Right lung (tissue), 10 donors: ENCODE results near the gene BRD8. TPM values are rescaled to one million over a fixed set of nuclear protein-coding genes. Genes with fewer than 3 reads are reported as not detected.
A peak's percentile ranks its signal among the peaks of the same experiment; 100 is the strongest.
"Not testable (repeated sequence)": the region's sequence is repeated elsewhere in the genome, so short reads cannot be mapped to it uniquely, and the experiment has no call there.

Source experiments
- DNase-seq, 2 donors: peaks; one replicate each; pipeline ENCODE4 v3.0.0-alpha.2; 2013
- long read RNA-seq, 8 donors: transcript quantifications; one replicate each; lab custom pipeline, GENCODE V29; 2026
- polyA plus RNA-seq, 5 donors: library from polyadenylated mRNA; unstranded; fragments of 120-200 nt; gene quantifications; one replicate each; pipeline versions ENCODE4 v1.2.1 to v1.2.3, GENCODE V29; 2013; ENCODE audit warnings: inconsistent platforms in 1 of 5, low replicate concordance in 1 of 5; ENCODE audit not compliant: insufficient read length in 5 of 5, insufficient read depth in 1 of 5

The BRD8 gene, protein sequence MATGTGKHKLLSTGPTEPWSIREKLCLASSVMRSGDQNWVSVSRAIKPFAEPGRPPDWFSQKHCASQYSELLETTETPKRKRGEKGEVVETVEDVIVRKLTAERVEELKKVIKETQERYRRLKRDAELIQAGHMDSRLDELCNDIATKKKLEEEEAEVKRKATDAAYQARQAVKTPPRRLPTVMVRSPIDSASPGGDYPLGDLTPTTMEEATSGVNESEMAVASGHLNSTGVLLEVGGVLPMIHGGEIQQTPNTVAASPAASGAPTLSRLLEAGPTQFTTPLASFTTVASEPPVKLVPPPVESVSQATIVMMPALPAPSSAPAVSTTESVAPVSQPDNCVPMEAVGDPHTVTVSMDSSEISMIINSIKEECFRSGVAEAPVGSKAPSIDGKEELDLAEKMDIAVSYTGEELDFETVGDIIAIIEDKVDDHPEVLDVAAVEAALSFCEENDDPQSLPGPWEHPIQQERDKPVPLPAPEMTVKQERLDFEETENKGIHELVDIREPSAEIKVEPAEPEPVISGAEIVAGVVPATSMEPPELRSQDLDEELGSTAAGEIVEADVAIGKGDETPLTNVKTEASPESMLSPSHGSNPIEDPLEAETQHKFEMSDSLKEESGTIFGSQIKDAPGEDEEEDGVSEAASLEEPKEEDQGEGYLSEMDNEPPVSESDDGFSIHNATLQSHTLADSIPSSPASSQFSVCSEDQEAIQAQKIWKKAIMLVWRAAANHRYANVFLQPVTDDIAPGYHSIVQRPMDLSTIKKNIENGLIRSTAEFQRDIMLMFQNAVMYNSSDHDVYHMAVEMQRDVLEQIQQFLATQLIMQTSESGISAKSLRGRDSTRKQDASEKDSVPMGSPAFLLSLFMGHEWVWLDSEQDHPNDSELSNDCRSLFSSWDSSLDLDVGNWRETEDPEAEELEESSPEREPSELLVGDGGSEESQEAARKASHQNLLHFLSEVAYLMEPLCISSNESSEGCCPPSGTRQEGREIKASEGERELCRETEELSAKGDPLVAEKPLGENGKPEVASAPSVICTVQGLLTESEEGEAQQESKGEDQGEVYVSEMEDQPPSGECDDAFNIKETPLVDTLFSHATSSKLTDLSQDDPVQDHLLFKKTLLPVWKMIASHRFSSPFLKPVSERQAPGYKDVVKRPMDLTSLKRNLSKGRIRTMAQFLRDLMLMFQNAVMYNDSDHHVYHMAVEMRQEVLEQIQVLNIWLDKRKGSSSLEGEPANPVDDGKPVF
- 100 to 1,000 TPM; 107 to 197 (median 186) TPM for polyA plus RNA-seq
- long read RNA-seq, donor 1, transcript BRD8-226 (6 exons, 557 nt): major isoform, 9 of 80 reads
- long read RNA-seq, donor 1, partial matches to known transcripts: 64 of 80 reads
- long read RNA-seq, donor 1, other reads (novel, unspliced or antisense): 0 of 80 reads
- long read RNA-seq, donor 2, partial matches to known transcripts: 19 of 25 reads
- long read RNA-seq, donor 2, other reads (novel, unspliced or antisense): 0 of 25 reads
- long read RNA-seq, donor 3, transcript BRD8-226 (6 exons, 557 nt): major isoform, 10 of 52 reads
- long read RNA-seq, donor 3, partial matches to known transcripts: 36 of 52 reads
- long read RNA-seq, donor 3, other reads (novel, unspliced or antisense): 0 of 52 reads
- long read RNA-seq, donor 4, transcript BRD8-226 (6 exons, 557 nt): major isoform, 8 of 12 reads
- long read RNA-seq, donor 4, partial matches to known transcripts: 0 of 12 reads
- long read RNA-seq, donor 4, other reads (novel, unspliced or antisense): 0 of 12 reads
- long read RNA-seq, donor 5, transcript BRD8-226 (6 exons, 557 nt): major isoform, 19 of 48 reads
- long read RNA-seq, donor 5, partial matches to known transcripts: 24 of 48 reads
- long read RNA-seq, donor 5, other reads (novel, unspliced or antisense): 0 of 48 reads
- long read RNA-seq, donor 6, transcript BRD8-226 (6 exons, 557 nt): major isoform, 12 of 33 reads
- long read RNA-seq, donor 6, partial matches to known transcripts: 14 of 33 reads
- long read RNA-seq, donor 6, other reads (novel, unspliced or antisense): 0 of 33 reads
- long read RNA-seq, donor 7, transcript BRD8-226 (6 exons, 557 nt): major isoform, 7 of 51 reads
- long read RNA-seq, donor 7, partial matches to known transcripts: 40 of 51 reads
- long read RNA-seq, donor 7, other reads (novel, unspliced or antisense): 0 of 51 reads
- long read RNA-seq, donor 8, partial matches to known transcripts: 5 of 12 reads
- long read RNA-seq, donor 8, other reads (novel, unspliced or antisense): 0 of 12 reads

DNA sequence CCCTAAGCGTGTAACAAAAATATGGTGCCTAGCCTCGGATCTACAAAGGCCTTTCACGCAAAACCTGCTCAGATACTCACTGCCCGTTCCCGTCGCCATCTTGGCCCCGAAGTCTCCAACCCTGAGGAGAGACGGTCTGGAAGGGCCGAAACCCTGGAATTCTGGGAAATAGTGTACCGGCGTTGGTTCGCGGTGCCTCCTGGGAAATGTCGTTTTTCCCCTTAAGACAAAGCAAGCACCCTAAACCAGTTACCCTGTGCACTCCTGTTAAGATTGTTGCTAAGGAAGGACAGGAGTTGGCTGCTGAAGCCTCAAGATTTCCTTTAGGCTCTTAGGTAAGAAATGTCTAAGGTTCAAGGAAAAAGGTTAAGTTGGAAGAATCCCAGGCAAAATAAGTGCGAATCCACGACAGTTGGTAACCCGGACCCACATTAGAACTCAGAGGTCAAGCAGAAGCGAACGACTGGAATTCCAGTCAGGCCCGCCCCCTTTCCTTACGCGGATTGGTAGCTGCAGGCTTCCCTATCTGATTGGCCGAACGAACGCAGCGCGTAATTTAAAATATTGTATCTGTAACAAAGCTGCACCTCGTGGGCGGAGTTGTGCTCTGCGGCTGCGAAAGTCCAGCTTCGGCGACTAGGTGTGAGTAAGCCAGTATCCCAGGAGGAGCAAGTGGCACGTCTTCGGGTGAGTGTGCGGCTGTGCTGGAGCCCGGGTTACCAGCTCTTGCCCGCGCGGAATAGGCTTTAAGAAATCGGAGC is at the start of gene BRD8, which contains the start of gene KIF20A:
TSS of gene BRD8 (minus strand) at position 115 of the 761 bp plus-strand sequence. CDS start at position 99, 16 bp downstream.
TSS of gene KIF20A (plus strand) at position 597 of the 761 bp plus-strand sequence. CDS start 569 bp downstream, outside the sequence.
- peak; percentile 93 to 96 for DNase-seq

DNA sequence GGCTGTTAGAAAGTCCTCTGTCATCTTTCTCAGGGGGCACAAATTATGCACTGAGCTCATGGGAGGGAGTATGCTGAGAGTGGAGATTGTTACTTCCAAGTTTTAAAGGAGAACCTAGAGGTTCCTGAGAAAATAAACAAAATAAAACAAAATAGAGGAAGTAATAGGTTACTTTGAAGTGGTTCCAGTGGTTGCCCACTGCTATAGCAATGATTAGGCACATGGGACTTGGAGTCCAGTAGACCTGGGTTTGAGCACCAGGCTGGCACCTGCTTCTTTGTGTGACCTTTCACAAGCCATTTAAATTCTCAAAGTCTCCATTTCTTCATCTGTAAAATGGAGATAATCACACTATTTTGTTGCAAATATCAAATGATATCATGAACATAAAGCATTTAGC is 48.5 kb upstream of the BRD8 start:
- no peak for DNase-seq

DNA sequence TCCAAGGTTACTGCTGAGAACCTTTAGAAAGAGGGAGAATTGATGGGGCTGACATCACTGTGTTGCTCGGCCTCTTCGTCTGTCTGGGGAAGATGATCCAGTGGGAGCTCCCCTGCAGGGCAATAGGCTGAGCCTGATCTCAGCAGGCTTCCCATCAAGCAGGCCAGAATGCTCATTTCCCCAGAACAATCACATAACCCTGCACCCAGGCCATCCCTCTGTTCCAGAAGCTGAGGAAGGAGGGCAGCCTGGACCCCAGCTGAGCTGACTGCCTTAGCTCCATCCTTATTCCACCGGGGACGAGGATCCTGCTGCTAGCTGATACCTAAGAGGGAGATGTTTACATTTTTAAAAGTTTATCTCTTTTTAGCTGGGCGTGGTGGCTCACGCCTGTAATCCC is 46.3 kb upstream of the BRD8 start:
- no peak for DNase-seq

DNA sequence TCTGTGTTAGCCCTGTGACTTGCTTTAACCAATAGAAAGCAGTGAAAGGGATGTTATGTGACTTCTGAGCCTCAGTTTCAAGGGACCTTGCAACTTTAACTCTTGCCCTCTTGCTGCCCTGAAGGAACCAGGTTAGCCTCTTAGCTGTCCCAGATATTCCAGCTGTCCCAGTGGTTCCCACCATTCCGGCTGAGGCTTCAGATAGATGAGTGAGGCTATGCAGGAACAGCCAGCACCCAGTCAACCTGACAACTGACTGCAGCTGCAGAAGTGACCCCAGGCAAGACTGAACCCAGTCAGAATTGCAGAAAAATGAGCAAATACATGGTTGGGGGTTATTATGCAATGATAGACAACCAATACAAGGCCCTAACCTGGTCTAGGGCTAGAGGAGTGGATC is 45.1 kb upstream of the BRD8 start:
- DNase-seq: no peak

DNA sequence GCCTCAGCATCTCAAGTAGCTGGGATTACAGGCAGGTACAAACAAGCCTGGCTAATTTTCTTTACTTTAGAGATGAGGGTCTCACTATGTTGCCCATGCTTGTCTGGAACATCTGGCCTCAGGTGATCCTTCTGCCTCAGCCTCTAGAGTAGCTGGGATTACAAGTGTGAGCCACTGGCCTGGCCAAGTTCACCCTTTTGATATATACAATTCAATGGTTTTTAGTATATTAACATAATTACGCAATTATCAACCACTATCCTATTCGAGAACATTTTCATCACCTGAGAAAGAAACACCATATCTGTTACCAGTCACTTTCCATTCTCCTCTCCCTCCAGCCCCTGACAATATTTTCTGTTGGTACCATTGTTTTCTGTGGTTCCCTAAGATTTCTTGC is 38.4 kb upstream of the BRD8 start:
- no peak for DNase-seq

DNA sequence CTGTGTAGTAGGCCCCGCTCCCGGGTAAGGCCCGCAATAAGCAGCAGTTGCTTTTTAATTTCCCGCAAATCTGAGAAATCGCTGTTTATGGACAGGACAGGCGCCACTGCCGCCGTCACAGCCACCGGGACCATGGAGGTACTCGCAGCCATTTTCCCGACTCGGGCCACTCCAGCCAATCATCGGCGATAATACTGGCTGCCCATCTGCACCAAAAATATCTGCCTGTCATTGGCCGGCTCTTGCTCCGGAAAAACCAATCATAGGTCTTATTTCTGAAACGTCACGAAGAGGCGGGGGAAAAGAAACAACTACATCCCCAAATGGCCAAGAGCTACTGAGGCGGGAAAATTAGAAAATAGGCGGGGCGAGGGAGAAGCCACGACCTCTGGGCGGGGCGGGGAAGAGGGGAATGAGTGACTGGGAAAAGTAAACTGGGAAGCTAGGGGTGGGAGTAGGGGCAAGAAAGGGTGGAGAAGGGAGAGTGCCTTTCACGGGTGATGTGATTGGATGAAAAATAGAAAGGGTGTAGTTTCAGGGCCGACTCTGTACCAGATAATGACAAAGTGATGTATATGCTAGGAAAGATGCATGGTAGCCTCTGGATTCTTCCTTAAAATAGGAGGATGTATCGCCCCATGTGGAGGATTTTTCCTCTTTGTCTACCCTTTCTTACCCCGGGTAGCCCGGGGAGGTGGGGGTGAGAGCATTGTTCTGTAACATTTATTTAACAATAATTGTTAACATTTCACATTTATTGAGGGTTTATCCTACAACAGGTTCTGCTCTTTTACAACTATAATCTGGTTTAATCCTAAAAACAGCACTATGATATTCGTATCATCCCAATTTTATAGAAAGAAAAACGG is 35.0 kb upstream of the BRD8 start, which contains the start of gene CDC23:
TSS of gene CDC23 (minus strand) at position 163 of the 869 bp plus-strand sequence. CDS start at position 152, 11 bp downstream.
- peak; percentile 93 to 96 for DNase-seq

DNA sequence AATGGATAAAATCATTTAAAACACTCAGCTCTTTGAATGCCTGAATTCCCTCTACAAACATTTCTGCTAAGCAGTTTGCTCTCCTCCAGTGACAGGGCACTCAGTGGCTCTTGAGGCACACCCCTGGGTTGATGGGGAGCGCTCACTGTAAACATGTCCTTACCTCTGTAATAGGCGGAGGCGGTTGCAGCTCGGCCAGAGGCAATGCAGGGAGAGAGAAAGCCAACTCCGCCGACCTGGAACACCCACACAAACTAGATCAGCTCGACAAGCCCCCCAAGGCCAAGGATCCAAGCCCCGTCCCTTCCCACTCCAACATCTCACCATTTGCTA is 34.4 kb upstream of the BRD8 start:
- no peak for DNase-seq

DNA sequence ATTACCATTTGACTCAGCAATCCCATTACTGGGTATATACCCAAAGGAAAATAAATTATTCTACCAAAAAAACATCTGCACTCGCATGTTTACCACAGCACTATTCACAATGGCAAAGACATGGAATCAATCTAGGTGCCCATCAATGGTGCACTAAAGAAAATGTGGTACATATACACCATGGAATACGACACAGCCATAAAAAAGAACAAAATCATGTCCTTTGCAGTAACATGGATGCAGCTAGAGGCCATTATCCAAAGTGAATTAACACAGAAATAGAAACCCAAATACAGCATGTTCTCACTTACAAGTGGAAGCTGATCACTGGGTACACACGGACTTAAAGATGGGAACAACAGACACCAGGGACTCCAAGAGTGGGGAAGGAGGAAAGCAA is 32.6 kb upstream of the BRD8 start:
- DNase-seq: no peak

DNA sequence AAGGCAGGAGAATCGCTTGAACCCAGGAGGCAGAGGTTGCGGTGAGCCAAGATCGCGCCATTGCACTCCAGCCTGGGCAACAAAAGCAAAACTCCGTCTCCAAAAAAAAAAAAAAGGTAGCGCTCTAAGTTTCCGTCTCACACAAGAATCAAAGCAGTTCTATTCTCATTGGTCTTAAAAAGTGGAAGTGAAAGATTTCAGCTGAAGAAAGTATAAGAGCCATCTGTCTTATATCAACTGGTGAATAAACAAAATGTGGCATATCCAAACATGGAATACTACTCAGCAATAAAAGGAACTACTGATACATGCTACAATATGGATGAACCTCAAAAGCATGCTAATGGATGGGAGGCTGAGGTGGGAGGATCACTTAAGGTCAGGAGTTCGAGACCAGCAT is 15.4 kb upstream of the BRD8 start:
- not testable (repeated sequence) for DNase-seq

DNA sequence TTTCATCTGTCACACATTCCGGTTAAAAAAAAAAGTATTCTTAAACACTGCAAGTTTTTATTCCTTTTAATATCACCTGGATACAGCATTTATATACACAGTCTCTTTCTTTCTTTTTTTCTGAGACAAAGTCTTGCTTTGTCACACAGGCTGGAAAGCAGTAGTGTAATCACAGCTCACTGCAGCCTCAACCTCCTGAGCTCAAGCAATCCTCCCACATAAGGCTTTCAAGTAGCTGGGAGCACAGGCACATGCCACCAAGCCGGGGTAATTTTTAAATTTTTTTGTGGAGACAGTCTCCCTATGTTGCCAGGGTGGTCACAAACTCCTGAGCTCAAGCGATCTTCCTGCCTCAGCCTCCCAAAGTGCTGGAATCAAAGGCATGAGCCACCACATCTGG is 14.4 kb upstream of the BRD8 start:
- DNase-seq: no peak

DNA sequence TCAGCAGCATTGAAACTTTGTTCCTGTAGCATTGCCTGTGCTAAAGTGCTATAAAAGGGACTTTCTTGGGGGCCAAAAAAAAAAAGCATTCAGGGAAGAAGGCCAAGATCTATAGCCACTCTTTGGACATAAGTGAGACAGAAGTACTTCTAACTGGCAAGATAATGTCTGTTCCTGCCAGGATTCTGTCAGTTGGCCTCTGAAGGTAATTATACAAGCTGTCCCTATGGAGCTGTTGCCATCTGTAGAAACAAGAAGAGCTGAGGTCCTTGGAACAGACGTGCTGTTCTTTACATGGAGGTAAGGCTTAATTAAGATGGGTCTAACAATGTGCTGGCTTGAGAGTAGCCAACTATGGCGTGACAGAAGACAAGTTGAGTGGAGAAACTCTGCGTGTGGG is 10.2 kb upstream of the BRD8 start:
- DNase-seq: no peak

DNA sequence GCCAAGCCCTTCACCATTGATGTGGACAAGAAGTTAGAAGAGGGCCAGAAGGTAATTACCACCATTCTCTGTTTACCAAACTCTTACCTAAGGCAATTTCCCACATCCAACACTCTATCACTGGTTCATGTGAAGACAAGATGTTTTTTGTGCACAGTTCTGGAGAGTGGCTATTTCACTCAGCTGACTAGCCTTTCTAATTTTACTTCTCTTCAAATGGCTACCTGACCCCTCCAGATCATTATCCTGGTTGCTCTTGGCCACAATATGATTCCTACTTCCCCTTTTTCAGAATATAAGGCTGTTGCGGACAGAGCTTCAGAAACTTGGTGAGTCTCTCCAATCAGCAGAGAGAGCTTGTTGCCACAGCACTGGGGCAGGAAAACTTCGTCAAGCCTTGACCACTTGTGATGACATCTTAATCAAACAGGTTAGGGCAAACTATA is 7.6 kb upstream of the BRD8 start:
- no peak for DNase-seq

DNA sequence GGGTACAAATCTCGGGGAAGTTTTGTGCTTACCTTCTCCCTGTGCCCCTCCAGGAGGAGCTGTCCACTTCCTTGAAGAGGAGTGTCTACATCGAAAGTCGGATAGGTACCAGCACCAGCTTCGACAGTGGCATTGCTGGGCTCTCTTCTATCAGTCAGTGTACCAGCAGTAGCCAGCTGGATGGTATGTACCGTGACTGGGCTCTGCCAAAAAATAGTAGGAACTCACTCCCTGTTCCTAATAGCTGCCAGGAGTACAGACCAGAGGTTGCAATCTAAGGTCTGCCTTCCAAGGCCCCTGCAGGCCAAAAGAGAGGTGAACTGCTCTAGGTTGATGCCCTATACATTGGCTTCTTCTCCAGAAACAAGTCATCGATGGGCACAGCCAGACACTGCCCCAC is 4.4 kb upstream of the BRD8 start:
- DNase-seq: no peak

DNA sequence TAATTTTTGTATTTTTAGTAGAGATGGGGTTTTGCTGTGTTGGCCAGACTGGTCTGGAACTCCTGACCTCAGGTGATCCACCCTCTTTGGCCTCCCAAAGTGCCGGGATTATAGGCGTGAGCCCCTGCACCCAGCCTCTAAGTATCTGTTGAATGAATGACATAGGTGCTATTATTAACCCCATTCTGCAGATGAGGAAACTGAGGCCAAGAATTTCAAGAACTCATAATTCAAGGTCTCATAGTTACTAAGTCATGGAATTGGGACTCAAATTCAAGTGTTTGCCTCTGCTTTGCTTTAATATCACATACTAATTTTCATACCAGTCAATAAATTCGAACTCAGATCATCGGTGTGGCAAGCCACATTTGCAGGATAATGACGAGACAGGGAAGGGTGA is 2.4 kb upstream of the BRD8 start:
- no peak for DNase-seq

DNA sequence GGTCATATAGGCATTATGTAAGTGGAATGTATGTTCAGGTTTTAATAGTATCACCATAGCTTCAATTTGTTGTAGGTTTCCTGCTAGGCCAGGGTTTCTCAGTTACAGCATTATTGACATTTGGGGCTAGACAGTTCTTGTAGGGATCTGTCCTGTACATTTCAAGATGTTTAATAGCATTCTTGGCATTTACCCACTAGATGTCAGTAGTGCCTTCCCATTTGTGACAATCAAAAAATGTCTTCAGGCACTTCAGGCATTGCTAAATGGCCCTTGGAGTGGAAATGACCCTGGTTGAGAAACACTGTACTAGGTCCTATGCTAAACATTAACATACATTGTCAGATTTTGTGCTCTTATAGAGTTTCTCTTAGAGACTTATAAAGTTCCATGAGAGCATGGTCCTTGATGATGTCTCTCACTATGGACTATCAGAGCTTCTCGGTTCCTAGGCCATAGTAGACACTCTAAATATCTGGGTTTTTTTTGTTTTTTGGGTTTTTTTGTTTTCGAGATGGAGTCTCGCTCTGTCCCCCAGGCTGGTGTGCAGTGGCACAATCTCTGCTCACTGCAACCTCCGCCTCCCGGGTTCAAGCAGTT is 1.9 kb upstream of the BRD8 start:
- peak; percentile 23 to 42 for DNase-seq

DNA sequence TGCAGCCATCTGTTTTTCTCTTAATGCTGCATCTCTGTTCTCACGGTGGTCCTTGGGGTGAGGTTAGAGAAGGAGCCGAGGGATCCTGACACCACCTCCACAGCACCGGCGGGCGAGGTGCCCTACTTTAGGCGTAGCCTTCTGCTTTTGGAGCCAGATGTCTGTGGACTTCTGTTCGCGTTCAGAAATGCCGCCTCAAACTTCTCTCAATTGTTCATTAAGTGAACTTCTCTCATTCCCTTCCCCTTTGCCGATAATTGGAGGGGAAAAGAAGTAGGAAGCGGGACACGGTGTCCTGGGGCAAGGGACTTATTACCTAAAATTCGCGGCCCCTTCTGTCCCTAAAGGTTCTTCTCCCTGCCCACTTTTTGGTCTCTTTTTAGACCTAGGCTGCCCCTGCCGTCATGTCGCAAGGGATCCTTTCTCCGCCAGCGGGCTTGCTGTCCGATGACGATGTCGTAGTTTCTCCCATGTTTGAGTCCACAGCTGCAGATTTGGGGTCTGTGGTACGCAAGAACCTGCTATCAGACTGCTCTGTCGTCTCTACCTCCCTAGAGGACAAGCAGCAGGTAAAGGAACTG is 937 bp upstream of the BRD8 start:
- DNase-seq: no peak
